DOHH2 (cell line): ENCODE measurements around the gene COL11A2.

ENCODE experiments used
- H3F3A ChIP-seq: fragments of 200-600 bp; sonication (generic), shearing (Covaris generic); 2 replicates; pipeline ENCODE4 v1.6.0; 2016; ENCODE audit warnings: antibody characterized with exemption, mild to moderate bottlenecking; ENCODE audit not compliant: control insufficient read depth, insufficient read depth
- H3K27ac ChIP-seq: fragments of 200-600 bp; sonication (generic); 2 replicates; pipeline ENCODE4 v1.5.1; 2014; ENCODE audit warnings: low read depth, mild to moderate bottlenecking, low read length, moderate library complexity
- H3K27me3 ChIP-seq: fragments of 200-600 bp; sonication (generic); 2 replicates; pipeline ENCODE4 v1.6.1; 2014; ENCODE audit warnings: mild to moderate bottlenecking, low read length, mixed read lengths; ENCODE audit not compliant: control insufficient read depth
- H3K36me3 ChIP-seq: fragments of 200-600 bp; sonication (generic); 2 replicates; pipeline ENCODE4 v1.6.1; 2014; ENCODE audit warnings: mild to moderate bottlenecking, low read length, moderate library complexity, mixed read lengths; ENCODE audit not compliant: control insufficient read depth
- H3K4me1 ChIP-seq: fragments of 200-600 bp; sonication (generic); 2 replicates; pipeline ENCODE4 v1.6.1; 2014; ENCODE audit warnings: mild to moderate bottlenecking, low read length, mixed read lengths; ENCODE audit not compliant: control insufficient read depth
- H3K4me2 ChIP-seq: fragments of 200-600 bp; sonication (generic); 2 replicates; pipeline ENCODE4 v1.6.0; 2014; ENCODE audit warnings: mild to moderate bottlenecking, low read length, moderate library complexity
- H3K4me3 ChIP-seq: fragments of 200-600 bp; sonication (generic); 2 replicates; pipeline ENCODE4 v1.5.1; 2014; ENCODE audit warnings: mild to moderate bottlenecking, low read length, mixed read lengths
- H3K79me2 ChIP-seq: fragments of 200-600 bp; sonication (generic); 2 replicates; pipeline ENCODE4 v1.6.1; 2014; ENCODE audit warnings: mild to moderate bottlenecking, low read length, mixed read lengths; ENCODE audit not compliant: control insufficient read depth
- H3K9me2 ChIP-seq: fragments of 200-600 bp; sonication (generic); replicated peaks from 2 replicates; pipeline ENCODE4 v1.6.1; 2014; ENCODE audit warnings: mild to moderate bottlenecking, low read length, mixed read lengths; ENCODE audit not compliant: control insufficient read depth
- H3K9me3 ChIP-seq: fragments of 200-600 bp; sonication (generic); 2 replicates; pipeline ENCODE4 v1.6.1; 2014; ENCODE audit warnings: antibody characterized with exemption, low read length, mixed read lengths; ENCODE audit not compliant: control insufficient read depth, insufficient read depth
- H4K20me1 ChIP-seq: fragments of 200-600 bp; sonication (generic); 2 replicates; pipeline ENCODE4 v1.6.0; 2014; ENCODE audit warnings: low read depth, mild to moderate bottlenecking, antibody characterized with exemption, low read length, moderate library complexity; ENCODE audit not compliant: control insufficient read depth, insufficient read depth
- EZH2phosphoT487 ChIP-seq: fragments of 200-600 bp; sonication (generic); IDR thresholded peaks from 2 replicates; pipeline ENCODE4 v1.6.1; 2017; ENCODE audit warnings: borderline replicate concordance, mild to moderate bottlenecking, antibody characterized with exemption, low read length, moderate library complexity, mixed read lengths
- TF ChIP-seq, protein P1 (sequence below): fragments of 200-600 bp; sonication (generic); IDR thresholded peaks from one replicate; pipeline ENCODE4 v1.5.1; 2014; ENCODE audit warnings: antibody characterized with exemption, mild to moderate bottlenecking, low read depth, low read length; ENCODE audit not compliant: poor library complexity, severe bottlenecking

COL11A2 gene

DNA sequence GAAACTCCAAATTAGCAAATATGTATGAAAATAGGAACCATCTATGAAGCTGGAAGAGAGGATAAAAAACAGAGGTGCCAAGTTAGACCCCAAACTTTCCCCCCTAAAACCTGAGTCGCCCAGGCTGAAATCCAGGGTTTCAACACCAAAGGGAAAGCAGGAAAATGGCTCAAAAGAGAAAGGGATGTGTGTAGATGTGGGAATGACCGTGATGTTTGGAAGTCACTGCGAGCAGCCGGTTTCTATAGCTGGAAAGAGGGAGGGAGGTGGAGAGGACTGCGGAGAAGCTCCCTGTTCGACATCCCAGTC, 20.5 kb upstream of the COL11A2 start:
- Histone ChIP-seq H3F3A (peaks cover 11% of the 10 kb centered on the region), H3K4me1 (peaks cover 22% of the 10 kb centered on the region), H3K36me3 (peaks cover 11% of the 10 kb centered on the region), H4K20me1 (no peaks in the 10 kb centered on the region; the same call in 1 of the 2 replicates), H3K79me2 (peaks cover 8% of the 10 kb centered on the region), H3K4me3 (peak overlapping the region; percentile 35), H3K9me3 (no peaks in the 10 kb centered on the region), H3K27ac (no peak overlapping the region), H3K27me3 (peaks cover 21% of the 10 kb centered on the region), H3K9me2 (no peaks in the 10 kb centered on the region), H3K4me2 (peak overlapping the region; percentile 55)
- no peak for TF ChIP-seq EZH2phosphoT487
- TF ChIP-seq, protein P1, sequence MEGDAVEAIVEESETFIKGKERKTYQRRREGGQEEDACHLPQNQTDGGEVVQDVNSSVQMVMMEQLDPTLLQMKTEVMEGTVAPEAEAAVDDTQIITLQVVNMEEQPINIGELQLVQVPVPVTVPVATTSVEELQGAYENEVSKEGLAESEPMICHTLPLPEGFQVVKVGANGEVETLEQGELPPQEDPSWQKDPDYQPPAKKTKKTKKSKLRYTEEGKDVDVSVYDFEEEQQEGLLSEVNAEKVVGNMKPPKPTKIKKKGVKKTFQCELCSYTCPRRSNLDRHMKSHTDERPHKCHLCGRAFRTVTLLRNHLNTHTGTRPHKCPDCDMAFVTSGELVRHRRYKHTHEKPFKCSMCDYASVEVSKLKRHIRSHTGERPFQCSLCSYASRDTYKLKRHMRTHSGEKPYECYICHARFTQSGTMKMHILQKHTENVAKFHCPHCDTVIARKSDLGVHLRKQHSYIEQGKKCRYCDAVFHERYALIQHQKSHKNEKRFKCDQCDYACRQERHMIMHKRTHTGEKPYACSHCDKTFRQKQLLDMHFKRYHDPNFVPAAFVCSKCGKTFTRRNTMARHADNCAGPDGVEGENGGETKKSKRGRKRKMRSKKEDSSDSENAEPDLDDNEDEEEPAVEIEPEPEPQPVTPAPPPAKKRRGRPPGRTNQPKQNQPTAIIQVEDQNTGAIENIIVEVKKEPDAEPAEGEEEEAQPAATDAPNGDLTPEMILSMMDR: no peak

DNA sequence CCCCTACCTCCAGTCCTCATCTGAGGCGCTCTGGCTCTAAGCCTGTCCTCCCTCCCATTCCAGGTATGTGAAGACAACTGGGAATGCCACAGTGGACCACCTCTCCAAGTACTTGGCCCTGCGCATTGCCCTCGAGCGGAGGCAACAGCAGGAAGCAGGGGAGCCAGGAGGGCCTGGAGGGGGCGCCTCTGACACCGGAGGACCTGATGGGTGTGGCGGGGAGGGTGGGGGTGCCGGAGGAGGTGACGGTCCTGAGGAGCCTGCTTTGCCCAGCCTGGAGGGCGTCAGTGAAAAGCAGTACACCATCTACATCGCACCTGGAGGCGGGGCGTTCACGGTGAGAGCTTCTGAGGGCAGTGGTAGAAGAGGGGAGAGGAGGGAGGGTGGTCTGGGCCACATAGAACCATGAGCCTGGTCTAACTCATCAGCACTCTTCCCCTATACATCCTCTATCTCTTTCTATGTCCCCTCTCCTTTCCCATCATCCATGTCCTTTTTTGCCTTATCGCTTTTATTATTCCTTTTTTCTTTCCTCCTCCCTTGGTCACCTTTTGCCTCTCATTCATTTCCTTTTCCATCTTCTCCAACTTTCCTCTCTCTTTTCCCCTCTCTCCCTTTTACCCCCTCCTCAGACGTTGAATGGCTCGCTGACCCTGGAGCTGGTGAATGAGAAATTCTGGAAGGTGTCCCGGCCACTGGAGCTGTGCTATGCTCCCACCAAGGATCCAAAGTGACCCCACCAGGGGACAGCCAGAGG, 19.6 kb upstream of the COL11A2 start:
- Histone ChIP-seq H3K4me2 (no peak overlapping the region), H3K9me3 (no peaks in the 10 kb centered on the region), H3K27me3 (peaks cover 21% of the 10 kb centered on the region), H3K36me3 (peaks cover 11% of the 10 kb centered on the region), H3K4me1 (peaks cover 31% of the 10 kb centered on the region), H3F3A (peaks cover 11% of the 10 kb centered on the region), H3K79me2 (peaks cover 12% of the 10 kb centered on the region), H3K4me3 (no peak overlapping the region), H4K20me1 (no peaks in the 10 kb centered on the region; the same call in 1 of the 2 replicates), H3K27ac (no peak overlapping the region), H3K9me2 (no peaks in the 10 kb centered on the region)
- TF ChIP-seq, protein P1: peak; percentile 21
- TF ChIP-seq EZH2phosphoT487: no peak

DNA sequence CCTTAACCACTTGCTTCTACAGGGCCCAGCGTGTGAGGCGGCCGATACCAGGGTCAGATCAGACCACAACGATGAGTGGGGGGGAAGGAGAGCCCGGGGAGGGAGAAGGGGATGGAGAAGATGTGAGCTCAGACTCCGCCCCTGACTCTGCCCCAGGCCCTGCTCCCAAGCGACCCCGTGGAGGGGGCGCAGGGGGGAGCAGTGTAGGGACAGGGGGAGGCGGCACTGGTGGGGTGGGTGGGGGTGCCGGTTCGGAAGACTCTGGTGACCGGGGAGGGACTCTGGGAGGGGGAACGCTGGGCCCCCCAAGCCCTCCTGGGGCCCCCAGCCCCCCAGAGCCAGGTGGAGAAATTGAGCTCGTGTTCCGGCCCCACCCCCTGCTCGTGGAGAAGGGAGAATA, 18.9 kb upstream of the COL11A2 start:
- Histone ChIP-seq H3K27me3 (peaks cover 21% of the 10 kb centered on the region), H3K79me2 (peaks cover 12% of the 10 kb centered on the region), H3F3A (peaks cover 13% of the 10 kb centered on the region), H3K4me1 (peaks cover 32% of the 10 kb centered on the region), H3K27ac (no peak overlapping the region), H3K9me3 (no peaks in the 10 kb centered on the region), H3K36me3 (peaks cover 11% of the 10 kb centered on the region), H3K9me2 (no peaks in the 10 kb centered on the region), H4K20me1 (no peaks in the 10 kb centered on the region; the same call in 1 of the 2 replicates), H3K4me2 (no peak overlapping the region), H3K4me3 (no peak overlapping the region)
- TF ChIP-seq, protein P1: no peak
- no peak for TF ChIP-seq EZH2phosphoT487
